DOHH2 (cell line): ENCODE measurements around the gene COL5A2.

Source experiments
- H3F3A ChIP-seq: fragments of 200-600 bp; sonication (generic), shearing (Covaris generic); 2 replicates; pipeline ENCODE4 v1.6.0; 2016; ENCODE audit warnings: antibody characterized with exemption, mild to moderate bottlenecking; ENCODE audit not compliant: control insufficient read depth, insufficient read depth
- H3K27ac ChIP-seq: fragments of 200-600 bp; sonication (generic); 2 replicates; pipeline ENCODE4 v1.5.1; 2014; ENCODE audit warnings: low read depth, mild to moderate bottlenecking, low read length, moderate library complexity
- H3K27me3 ChIP-seq: fragments of 200-600 bp; sonication (generic); 2 replicates; pipeline ENCODE4 v1.6.1; 2014; ENCODE audit warnings: mild to moderate bottlenecking, low read length, mixed read lengths; ENCODE audit not compliant: control insufficient read depth
- H3K36me3 ChIP-seq: fragments of 200-600 bp; sonication (generic); 2 replicates; pipeline ENCODE4 v1.6.1; 2014; ENCODE audit warnings: mild to moderate bottlenecking, low read length, moderate library complexity, mixed read lengths; ENCODE audit not compliant: control insufficient read depth
- H3K4me1 ChIP-seq: fragments of 200-600 bp; sonication (generic); 2 replicates; pipeline ENCODE4 v1.6.1; 2014; ENCODE audit warnings: mild to moderate bottlenecking, low read length, mixed read lengths; ENCODE audit not compliant: control insufficient read depth
- H3K4me2 ChIP-seq: fragments of 200-600 bp; sonication (generic); 2 replicates; pipeline ENCODE4 v1.6.0; 2014; ENCODE audit warnings: mild to moderate bottlenecking, low read length, moderate library complexity
- H3K4me3 ChIP-seq: fragments of 200-600 bp; sonication (generic); 2 replicates; pipeline ENCODE4 v1.5.1; 2014; ENCODE audit warnings: mild to moderate bottlenecking, low read length, mixed read lengths
- H3K79me2 ChIP-seq: fragments of 200-600 bp; sonication (generic); 2 replicates; pipeline ENCODE4 v1.6.1; 2014; ENCODE audit warnings: mild to moderate bottlenecking, low read length, mixed read lengths; ENCODE audit not compliant: control insufficient read depth
- H3K9me2 ChIP-seq: fragments of 200-600 bp; sonication (generic); replicated peaks from 2 replicates; pipeline ENCODE4 v1.6.1; 2014; ENCODE audit warnings: mild to moderate bottlenecking, low read length, mixed read lengths; ENCODE audit not compliant: control insufficient read depth
- H3K9me3 ChIP-seq: fragments of 200-600 bp; sonication (generic); 2 replicates; pipeline ENCODE4 v1.6.1; 2014; ENCODE audit warnings: antibody characterized with exemption, low read length, mixed read lengths; ENCODE audit not compliant: control insufficient read depth, insufficient read depth
- H4K20me1 ChIP-seq: fragments of 200-600 bp; sonication (generic); 2 replicates; pipeline ENCODE4 v1.6.0; 2014; ENCODE audit warnings: low read depth, mild to moderate bottlenecking, antibody characterized with exemption, low read length, moderate library complexity; ENCODE audit not compliant: control insufficient read depth, insufficient read depth
- CTCF ChIP-seq: fragments of 200-600 bp; sonication (generic); IDR thresholded peaks from one replicate; pipeline ENCODE4 v1.5.1; 2014; ENCODE audit warnings: antibody characterized with exemption, mild to moderate bottlenecking, low read depth, low read length; ENCODE audit not compliant: poor library complexity, severe bottlenecking
- EZH2phosphoT487 ChIP-seq: fragments of 200-600 bp; sonication (generic); IDR thresholded peaks from 2 replicates; pipeline ENCODE4 v1.6.1; 2017; ENCODE audit warnings: borderline replicate concordance, mild to moderate bottlenecking, antibody characterized with exemption, low read length, moderate library complexity, mixed read lengths

The COL5A2 gene

GRCh38 chr2:189191766-189192165 is 12.2 kb upstream of the COL5A2 start:
- Histone ChIP-seq H3K36me3 (no peaks in the 10 kb centered on the region), H3K79me2 (no peaks in the 10 kb centered on the region), H3K9me3 (no peaks in the 10 kb centered on the region), H3K4me3 (no peak overlapping the region), H3K4me2 (no peak overlapping the region), H3K27ac (no peak overlapping the region), H3K4me1 (no peaks in the 10 kb centered on the region), H3K27me3 (no peaks in the 10 kb centered on the region), H4K20me1 (no peaks in the 10 kb centered on the region), H3F3A (no peaks in the 10 kb centered on the region), H3K9me2 (no peaks in the 10 kb centered on the region)
- TF ChIP-seq CTCF, result no peak
- no peak for TF ChIP-seq EZH2phosphoT487

- no peak overlapping the region for H3K27ac ChIP-seq
- TF ChIP-seq EZH2phosphoT487 (no peak), CTCF (no peak)
- peaks cover 6% of the 10 kb centered on the region for H3K4me1 ChIP-seq
- no peaks in the 10 kb centered on the region for H3F3A ChIP-seq
- H3K9me3 ChIP-seq, result no peaks in the 10 kb centered on the region
- no peak overlapping the region for H3K4me2 ChIP-seq
- H3K4me3 ChIP-seq, result no peak overlapping the region
- H4K20me1 ChIP-seq, result no peaks in the 10 kb centered on the region
- no peaks in the 10 kb centered on the region for H3K79me2 ChIP-seq
- no peaks in the 10 kb centered on the region for H3K27me3 ChIP-seq
- H3K9me2 ChIP-seq, result no peaks in the 10 kb centered on the region
- no peaks in the 10 kb centered on the region for H3K36me3 ChIP-seq
These were observed 11.1 kb upstream of the COL5A2 start for GRCh38 chr2:189190685-189191084.

- Histone ChIP-seq H3F3A (no peaks in the 10 kb centered on the region), H3K27me3 (no peaks in the 10 kb centered on the region), H3K4me3 (no peak overlapping the region), H3K79me2 (no peaks in the 10 kb centered on the region), H3K4me1 (peaks cover 6% of the 10 kb centered on the region), H3K9me2 (no peaks in the 10 kb centered on the region), H3K9me3 (no peaks in the 10 kb centered on the region), H3K4me2 (no peak overlapping the region), H3K36me3 (no peaks in the 10 kb centered on the region), H3K27ac (no peak overlapping the region), H4K20me1 (no peaks in the 10 kb centered on the region)
- TF ChIP-seq CTCF (no peak), EZH2phosphoT487 (no peak)
These were observed 8.7 kb upstream of the COL5A2 start for GRCh38 chr2:189188115-189188805.
